ENCODE results near the gene TMOD1. TPM values are rescaled to one million over a fixed set of nuclear protein-coding genes. Genes with fewer than 3 reads are reported as not detected.

The TMOD1 gene
- total RNA-seq, 4 donors from 2014 or later, result 1.8 to 4.9 (median 2.9) TPM

GRCh38 chr9:97548819-97549540 is 47.5 kb downstream of the TMOD1 start:
- peak in 1 of 2 donors; percentile 37 for DNase-seq (ENCODE audit: low spot score in 2 of 2)
- intact Hi-C loops (cut with DNase I; ENCODE audit: low total_unique reads), result no loop called here
- TF ChIP-seq CTCF (IDR thresholded peaks at IDR 0.05) (no peak), POLR2A (IDR thresholded peaks at IDR 0.05) (no peak)
- WGBS, 2 donors, result 65 to 75% methylated on average over 3 of the region's 3 CpGs
- H3K4me3 ChIP-seq (ENCODE audit: low read depth, poor library complexity, severe bottlenecking), result no peak overlapping the region

GRCh38 chr9:97550386-97550785 is 48.9 kb downstream of the TMOD1 start:
- TF ChIP-seq POLR2A (IDR thresholded peaks at IDR 0.05), result no peak
- TF ChIP-seq CTCF (IDR thresholded peaks at IDR 0.05), result no peak
- intact Hi-C loops (cut with DNase I; ENCODE audit: low total_unique reads), result no loop called here
- H3K4me3 ChIP-seq (ENCODE audit: low read depth, poor library complexity, severe bottlenecking), result no peak overlapping the region
- WGBS, 2 donors, result 80 to 84% methylated on average over 1 of the region's 1 CpG
- DNase-seq (ENCODE audit: low spot score in 2 of 2), result no peak

- intact Hi-C loops (cut with DNase I; ENCODE audit: low total_unique reads), result no loop called here
- TF ChIP-seq CTCF (IDR thresholded peaks at IDR 0.05) (no peak), POLR2A (IDR thresholded peaks at IDR 0.05) (no peak)
- 93 to 94% methylated on average over 5 of the region's 5 CpGs for WGBS, 2 donors
- no peak for DNase-seq (ENCODE audit: low spot score in 2 of 2)
- no peak overlapping the region for H3K4me3 ChIP-seq (ENCODE audit: low read depth, poor library complexity, severe bottlenecking)
Observed at GRCh38 chr9:97551308-97551707, 49.8 kb downstream of the TMOD1 start.

- intact Hi-C loops (cut with DNase I; ENCODE audit: low total_unique reads), result no loop called here
- H3K4me3 ChIP-seq (ENCODE audit: low read depth, poor library complexity, severe bottlenecking), result no peak overlapping the region
- WGBS, 2 donors, result 76 to 92% methylated on average over 6 of the region's 6 CpGs
- DNase-seq (ENCODE audit: low spot score in 2 of 2), result peak in 1 of 2 donors; percentile 62
- TF ChIP-seq CTCF (IDR thresholded peaks at IDR 0.05) (no peak), POLR2A (IDR thresholded peaks at IDR 0.05) (no peak)
Observed at GRCh38 chr9:97553141-97553540, 51.7 kb downstream of the TMOD1 start.

GRCh38 chr9:97553841-97554240 is 52.4 kb downstream of the TMOD1 start:
- intact Hi-C loops (cut with DNase I; ENCODE audit: low total_unique reads), result no loop called here
- peak in 1 of 2 donors; percentile 62 for DNase-seq (ENCODE audit: low spot score in 2 of 2)
- 70 to 80% methylated on average over 5 of the region's 5 CpGs for WGBS, 2 donors
- no peak for TF ChIP-seq POLR2A (IDR thresholded peaks at IDR 0.05)
- no peak for TF ChIP-seq CTCF (IDR thresholded peaks at IDR 0.05)
- no peak overlapping the region for H3K4me3 ChIP-seq (ENCODE audit: low read depth, poor library complexity, severe bottlenecking)
